SK-N-SH (cell line): ENCODE measurements around the gene LRRTM2.

ENCODE experiments used
- CTCF ChIP-seq: fragments of 200-600 bp; sonication (generic); IDR thresholded peaks from 2 replicates; pipeline ENCODE4 v1.6.1; 2017; ENCODE audit warnings: antibody characterized with exemption, mild to moderate bottlenecking, moderate library complexity
- POLR2AphosphoS5 ChIP-seq: IDR thresholded peaks from 2 replicates; pipeline ENCODE4 v1.6.1; 2012; ENCODE audit warnings: low read depth, low read length
- RAD21 ChIP-seq: IDR thresholded peaks from 2 replicates; pipeline ENCODE4 v1.6.1; 2012; ENCODE audit warnings: mild to moderate bottlenecking, low read length
- RCOR1 ChIP-seq: fragments of 150-350 bp; IDR thresholded peaks from 2 replicates; pipeline ENCODE4 v1.6.1; 2017; ENCODE audit warnings: antibody characterized with exemption, low read length

- no peak for TF ChIP-seq RAD21
- TF ChIP-seq CTCF, result no peak
- TF ChIP-seq RCOR1, result no peak
- TF ChIP-seq POLR2AphosphoS5, result no peak
These were observed 43.6 kb upstream of the LRRTM2 start for GRCh38 chr5:138918686-138919085.
